HG02943 (cell line): Measurements from ENCODE around the gene AVP.
A peak's percentile ranks its signal among the peaks of the same experiment; 100 is the strongest.

ENCODE experiments used
- ATAC-seq: cut with Tn5 transposase; IDR thresholded peaks from one replicate; pipeline ENCODE4 v1.9.1; 2021; ENCODE audit warnings: mild to moderate bottlenecking, low read depth, moderate library complexity; ENCODE audit not compliant: unreplicated experiment

The AVP gene

DNA sequence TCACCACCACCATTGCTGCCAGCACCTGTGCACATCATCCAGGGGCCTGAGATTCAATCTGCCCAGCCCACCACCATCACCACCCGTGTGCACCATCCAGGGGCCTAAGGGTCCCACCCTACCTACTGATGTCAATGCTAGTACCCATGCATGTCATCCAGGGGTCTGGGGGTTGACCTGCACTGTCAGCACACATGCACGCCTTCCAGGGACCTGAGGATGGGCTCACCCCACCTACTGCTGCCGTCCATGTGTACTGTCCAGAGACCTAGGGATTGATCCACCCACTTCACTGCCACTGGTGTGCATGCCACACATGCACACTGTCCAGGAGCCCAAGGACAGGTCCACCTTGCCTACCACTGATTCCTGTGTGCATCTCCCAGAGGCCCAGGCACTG is 25.0 kb downstream of the AVP start:
- ATAC-seq, result no peak

DNA sequence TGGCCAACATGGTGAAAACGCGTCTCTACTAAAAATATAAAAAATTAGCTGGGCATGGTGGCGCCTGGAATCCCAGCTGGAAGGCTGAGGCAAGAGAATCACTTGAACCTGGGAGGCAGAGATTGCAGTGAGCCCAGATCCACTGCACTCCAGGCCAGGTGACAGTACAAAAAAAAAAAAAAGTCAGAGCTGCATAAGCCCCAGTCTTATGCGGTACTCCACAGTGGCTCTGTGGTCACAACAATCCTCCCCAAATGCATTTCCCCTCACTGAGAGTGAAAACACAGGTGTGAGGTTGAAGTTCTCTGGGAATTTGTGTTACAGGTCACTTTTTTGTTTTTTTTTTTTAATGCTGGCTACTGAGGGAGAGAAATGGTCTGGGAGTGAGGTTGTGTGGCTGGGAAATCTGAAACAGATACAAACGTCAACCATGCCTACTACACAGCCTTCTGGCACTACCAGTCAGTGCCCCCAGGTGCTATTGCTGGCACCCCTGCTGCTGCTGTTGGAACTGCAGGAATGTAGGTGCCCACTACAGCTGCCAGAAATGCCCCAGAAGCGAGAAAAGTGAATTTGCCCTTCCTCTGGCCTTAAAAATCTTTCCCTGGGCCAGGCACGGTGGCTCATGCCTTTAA is 33.0 kb downstream of the AVP start:
- ATAC-seq, result no peak

DNA sequence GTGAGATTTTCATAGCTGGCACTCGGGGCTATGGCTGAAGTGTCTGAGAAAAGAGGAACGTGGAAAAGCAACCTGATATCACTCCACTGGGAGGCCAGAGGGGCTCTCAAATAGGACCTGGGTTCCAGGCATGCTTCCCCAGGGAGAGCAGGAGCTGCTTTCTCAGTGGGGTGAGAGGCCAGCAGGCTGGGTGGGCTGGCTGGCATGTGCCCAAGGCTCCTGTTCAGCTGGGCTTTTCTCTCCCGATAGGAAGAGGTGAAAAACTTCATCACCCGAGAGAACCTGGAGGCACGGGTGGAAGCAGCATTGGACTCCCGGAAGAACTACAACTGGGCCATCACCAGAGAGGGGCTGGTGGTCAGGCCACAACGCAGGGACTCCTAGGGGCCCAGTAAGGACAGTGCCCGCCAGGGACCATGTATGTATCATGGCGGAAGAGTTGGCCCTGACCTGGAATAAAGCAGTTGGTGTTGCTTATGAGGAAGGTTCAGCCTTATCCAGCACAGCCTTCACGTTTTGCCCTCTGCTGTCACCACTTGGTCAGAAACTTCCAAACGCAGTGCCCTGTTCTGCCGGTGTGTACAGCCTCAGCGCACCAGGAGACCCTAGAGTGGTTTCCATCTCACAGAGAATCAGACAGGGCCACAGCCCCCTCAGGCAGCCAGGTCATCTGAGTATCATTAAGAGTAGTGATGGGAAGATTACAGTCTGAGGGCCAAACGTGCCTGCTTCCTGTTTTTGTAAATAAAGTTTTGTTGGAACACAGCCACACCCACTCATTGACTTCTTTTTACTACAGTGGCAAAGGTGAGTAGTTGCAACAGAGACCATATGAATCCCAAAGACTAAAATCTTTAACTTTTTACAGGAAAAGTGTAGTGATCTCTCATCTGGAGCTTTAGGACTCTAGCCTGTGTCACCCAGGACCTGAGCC is 36.8 kb downstream of the AVP start:
- no peak for ATAC-seq

DNA sequence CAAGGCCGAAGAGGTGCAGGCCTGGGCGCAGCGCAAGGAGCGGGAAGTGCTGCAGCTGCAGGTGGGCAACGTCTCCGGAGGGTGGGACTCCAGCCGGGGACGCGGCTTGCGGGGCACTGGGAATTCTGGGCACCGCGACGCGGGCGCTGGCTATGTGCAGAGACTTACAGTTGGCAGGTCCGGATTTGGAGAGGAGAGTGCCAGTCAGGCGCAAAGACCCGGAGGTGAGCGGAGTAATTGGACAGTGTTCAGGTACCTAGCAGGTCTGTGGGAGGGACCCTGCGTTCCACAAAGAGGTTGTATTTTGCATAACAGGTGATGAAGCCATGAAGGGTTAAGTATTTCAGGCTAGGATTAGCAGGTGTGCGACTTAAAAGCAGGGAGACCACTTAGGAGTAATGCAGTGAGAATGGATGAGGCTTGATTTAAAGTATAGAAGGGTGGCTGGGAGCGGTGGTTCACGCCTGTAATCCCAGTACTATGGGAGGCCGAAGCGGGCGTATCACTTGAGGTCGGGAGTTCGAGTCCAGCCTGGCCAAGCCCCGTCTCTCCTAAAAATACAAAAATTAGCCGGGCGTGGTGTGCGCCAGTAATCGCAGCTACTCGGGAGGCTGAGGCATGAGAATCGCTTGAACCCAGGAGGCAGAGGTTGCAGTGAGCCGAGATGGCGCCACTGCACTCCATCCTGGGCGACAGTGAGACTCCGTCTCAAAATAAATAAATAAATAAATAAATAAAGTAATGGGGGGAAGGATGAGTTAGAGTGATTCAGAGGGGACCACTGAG is 37.7 kb downstream of the AVP start:
- ATAC-seq, result no peak

DNA sequence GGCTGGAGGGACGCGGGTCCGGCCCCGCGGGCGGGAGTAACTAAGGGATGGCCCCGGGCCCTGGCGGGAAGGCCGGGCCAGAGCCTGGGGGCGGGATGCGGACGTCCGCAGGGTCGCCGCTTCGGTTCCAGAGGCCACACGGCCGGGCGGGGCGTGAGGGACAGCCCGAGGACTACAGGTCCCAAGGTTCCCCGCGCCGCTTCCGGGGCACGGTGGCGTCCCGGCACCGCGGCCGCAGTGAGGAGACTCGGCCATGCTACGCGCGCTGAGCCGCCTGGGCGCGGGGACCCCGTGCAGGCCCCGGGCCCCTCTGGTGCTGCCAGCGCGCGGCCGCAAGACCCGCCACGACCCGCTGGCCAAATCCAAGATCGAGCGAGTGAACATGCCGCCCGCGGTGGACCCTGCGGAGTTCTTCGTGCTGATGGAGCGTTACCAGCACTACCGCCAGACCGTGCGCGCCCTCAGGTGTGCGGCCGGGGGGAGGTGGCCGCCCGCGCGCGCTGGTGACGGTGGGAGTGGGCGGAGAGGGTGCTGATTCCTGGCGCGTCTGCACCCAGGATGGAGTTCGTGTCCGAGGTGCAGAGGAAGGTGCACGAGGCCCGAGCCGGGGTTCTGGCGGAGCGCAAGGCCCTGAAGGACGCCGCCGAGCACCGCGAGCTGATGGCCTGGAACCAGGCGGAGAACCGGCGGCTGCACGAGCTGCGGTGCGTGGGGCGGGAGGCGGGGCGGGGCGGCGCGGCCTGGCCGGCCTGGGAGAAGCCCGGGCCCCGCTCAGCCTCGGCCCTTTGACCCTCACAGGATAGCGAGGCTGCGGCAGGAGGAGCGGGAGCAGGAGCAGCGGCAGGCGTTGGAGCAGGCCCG is 38.5 kb downstream of the AVP start, which contains the start of gene MRPS26:
Gene MRPS26, plus strand, starts transcription at position 237 of the 861 bp plus-strand sequence. Its CDS starts 17 bp downstream, at position 254.
- peak; percentile 83 for ATAC-seq

DNA sequence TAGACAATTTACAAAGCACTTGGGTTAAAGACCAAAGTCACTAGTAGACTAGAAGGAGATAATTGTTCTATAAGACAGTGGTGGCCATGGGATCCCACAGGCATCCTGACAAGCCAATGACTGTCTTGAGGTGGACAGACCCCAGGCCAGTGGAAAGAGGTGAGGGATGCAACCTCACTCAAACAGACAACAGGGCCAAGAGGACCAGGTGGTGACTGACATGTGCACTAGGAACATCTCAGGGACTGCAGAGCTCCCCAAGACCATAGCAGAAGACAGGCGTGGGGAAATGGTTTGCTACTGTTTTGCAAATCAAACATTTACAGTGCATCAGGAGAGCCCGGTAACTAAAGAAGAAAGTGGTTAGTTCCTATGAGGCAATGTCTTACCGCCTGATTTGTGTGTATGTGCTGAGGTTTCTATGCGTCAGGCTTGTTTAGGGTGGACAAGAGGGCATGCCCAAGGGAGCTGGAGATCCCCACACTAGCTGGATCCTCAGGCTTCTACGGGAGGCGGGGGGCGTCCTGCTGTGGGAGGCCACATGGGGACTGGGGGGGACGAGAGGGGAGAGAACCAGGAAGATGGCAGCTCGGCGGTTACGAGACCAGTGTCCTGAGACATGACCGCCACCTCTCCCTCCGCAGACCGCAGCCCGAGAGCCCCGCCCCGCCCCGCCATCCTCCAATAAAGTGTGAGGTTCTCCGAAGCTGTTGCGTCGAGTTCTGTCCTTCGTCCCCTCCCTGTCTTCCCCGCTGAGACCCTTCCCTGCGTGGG is 39.3 kb downstream of the AVP start:
- ATAC-seq, result peak; percentile 33

DNA sequence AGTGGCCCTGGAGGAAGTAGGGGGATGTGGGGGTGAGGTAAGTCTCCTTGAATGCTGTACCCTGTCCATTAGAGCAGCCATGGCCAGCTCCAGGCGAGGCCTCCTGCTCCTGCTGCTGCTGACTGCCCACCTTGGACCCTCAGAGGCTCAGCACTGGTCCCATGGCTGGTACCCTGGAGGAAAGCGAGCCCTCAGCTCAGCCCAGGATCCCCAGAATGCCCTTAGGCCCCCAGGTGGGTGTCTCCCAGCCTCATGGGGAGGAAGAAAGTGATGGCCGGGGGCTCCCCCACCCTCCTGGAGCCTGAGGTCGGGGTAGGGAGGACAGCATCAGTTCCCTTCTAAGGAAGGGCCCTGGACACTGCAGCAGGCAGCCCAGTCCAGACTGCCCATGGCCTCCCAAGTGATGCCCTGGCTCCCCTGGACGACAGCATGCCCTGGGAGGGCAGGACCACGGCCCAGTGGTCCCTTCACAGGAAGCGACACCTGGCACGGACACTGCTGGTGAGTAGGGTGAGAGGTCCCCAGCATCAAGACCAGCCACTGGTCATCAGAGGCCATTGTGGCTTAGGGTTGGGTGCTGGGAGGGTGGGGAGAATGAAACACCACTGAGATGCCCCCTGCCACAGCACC is 40.1 kb downstream of the AVP start:
- ATAC-seq, result no peak

DNA sequence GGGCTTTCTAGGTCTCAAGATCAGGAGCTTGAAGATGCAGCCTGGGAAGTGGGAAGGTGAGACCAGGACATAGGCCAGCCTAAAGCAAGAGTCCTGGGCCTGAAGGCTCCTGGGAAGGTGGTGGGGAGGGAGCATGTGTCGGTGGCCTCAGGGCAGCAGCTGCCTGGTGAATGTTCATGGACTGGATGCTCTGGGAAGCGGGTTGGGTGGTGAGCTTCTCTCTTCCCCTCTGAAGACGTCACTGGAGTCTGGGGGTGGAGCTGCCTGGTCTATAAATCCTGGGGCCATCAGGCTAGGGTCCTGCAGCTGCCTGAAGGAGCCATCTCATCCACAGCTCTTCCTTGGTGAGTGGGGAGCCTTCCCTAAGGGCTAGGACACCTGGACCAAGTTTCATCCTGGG is 41.2 kb downstream of the AVP start, which contains the start of gene GNRH2:
Gene GNRH2, plus strand, starts transcription at position 301 of the 400 bp plus-strand sequence. CDS start 793 bp downstream, outside the sequence.
- no peak for ATAC-seq

DNA sequence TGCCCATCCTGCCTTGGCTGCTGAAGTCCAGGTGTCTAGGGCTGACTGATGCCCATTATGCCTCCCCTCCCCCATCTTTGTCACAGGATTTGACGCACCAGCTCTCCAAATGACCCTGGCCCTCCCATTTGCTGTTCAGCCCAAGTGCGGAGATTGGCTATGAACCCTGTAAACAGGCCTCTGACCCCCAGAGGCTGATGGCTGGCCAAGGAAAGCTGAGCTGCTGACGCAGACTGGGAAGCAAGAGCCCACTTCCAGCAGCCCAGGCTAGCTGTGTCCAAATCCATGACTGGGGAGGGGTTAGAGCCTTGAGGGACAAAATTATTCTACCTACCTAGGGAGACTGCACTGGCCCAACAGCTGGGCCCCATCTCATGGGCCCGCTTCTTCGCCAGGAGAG is 41.9 kb downstream of the AVP start:
- ATAC-seq, result no peak

DNA sequence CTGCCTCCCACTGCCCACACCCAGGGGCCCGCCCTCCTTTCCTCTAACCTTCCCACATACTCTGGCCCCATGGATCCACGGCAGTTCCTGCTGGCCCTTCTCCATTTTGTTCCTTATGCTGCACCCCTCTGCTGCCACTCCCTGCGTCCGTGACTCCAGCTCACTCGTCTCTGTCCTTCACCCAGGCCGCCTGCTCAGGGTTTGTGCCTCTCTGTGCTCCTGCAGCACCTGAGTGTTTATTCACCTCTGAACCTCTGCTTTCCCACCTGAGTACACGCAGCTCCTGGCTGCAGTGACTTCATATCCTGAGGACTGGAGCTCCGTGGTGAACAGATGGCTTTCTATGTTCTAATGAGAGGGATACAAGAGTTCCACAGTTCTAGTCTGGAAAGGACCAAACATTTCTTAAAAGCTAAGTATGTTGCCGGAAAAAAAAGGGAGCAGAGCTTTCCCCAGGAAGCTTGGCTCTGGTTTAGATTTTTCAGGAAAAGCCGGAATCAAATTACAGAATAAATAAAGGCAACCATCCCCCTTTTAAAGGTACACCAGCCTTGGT is 42.6 kb downstream of the AVP start:
- ATAC-seq, result no peak

DNA sequence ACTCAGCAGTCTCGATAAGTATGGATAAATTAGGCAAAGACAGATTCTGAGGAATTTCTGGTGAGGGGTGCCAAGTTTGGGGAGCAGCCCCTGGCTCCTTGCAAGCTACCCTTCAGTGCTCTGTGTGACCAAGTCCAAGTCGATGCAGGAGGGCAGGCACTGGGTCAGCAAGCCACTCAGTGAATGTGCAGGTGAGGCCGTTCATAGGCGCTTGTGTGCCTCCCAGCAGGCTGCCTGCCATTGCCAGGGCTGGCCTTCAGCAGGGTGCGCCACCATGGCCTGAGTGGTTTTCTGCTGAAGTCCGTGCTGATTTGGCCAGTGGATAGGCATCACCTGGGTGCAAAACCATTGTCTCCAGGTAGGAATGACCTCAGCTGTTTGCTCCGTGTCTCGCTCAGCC is 44.4 kb downstream of the AVP start:
- no peak for ATAC-seq

DNA sequence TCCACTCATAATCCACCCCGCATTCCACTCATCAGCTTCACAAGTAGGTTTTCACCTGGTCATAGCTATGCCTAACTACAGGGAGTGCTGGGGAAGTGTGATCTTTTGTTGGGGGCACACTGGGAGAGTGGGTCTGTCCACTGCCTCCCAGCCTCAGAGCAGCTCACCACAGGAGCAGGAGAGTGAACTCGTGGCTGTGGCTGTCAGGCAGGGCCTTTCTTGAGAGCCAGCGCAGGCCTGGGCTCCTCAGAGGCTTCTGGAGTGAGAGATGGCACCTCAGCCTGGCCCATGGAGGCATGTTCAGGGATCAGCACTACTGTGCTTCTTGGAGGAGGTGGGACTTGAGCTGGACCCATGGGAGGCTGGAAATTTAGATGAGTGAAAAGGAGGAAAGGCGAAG is 45.1 kb downstream of the AVP start:
- no peak for ATAC-seq

DNA sequence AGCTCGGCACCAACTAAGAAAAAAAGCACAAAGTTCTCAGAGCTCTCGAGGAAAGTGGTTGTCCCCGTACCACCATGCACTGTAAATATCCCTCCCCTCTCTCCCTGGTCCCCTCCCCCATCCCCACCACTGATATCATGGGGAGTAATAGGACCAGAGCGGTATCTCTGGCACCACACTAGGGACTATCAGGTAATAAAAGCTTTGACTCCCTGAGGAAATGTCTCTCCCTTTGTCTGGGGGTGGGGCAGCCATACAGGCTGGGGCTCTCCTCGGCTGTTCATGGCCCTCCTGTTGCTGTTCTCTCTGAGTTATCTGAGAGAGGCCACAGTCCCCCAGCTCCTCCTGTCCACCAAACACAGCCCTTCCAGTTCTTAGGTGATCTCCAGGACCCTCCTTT is 46.1 kb downstream of the AVP start:
- ATAC-seq, result no peak

DNA sequence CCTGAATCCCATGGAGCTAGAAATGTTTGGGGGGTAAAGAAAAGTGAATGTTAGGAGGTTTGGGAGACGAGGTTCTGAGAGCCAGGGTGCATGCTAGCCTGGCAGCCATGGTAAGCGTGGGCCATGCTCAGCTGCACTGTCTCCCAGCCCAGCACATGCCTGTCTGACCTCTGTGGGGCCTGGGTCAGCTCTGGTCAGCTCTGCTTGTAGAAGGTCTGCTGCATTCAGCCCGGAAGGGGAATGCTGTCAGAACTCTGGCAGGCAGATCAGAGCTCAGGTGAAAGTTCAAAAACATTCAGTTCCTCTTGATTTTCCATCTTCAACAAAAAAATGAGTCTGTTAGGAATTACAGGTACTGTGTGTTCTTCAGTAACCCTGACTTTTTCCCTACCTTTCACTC is 46.9 kb downstream of the AVP start:
- no peak for ATAC-seq

DNA sequence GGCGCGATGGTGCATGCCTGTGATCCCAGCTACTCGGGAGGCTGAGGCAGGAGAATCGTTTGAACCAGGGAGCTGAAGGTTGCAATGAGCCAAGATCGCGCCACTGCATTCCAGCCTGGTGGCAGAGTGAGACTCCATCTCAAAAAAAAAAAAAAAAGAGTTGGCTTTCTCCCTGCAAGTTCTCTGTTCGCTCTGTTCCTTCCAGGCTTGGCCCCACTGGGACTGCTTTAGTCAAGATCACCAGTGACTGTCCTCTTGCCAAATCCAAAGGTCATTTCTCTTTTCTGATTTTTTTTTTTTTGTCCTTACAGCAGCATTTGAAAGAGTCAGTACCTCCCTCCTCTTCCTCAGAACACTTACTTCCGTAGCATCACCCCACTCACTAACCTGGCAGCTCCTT is 51.9 kb downstream of the AVP start:
- ATAC-seq, result no peak
